Measurements from ENCODE around the gene S100A13.

GRCh38 chr1:153616917-153617311 lies 10.4 kb downstream of the S100A13 start:
- TF ChIP-seq, protein P1, sequence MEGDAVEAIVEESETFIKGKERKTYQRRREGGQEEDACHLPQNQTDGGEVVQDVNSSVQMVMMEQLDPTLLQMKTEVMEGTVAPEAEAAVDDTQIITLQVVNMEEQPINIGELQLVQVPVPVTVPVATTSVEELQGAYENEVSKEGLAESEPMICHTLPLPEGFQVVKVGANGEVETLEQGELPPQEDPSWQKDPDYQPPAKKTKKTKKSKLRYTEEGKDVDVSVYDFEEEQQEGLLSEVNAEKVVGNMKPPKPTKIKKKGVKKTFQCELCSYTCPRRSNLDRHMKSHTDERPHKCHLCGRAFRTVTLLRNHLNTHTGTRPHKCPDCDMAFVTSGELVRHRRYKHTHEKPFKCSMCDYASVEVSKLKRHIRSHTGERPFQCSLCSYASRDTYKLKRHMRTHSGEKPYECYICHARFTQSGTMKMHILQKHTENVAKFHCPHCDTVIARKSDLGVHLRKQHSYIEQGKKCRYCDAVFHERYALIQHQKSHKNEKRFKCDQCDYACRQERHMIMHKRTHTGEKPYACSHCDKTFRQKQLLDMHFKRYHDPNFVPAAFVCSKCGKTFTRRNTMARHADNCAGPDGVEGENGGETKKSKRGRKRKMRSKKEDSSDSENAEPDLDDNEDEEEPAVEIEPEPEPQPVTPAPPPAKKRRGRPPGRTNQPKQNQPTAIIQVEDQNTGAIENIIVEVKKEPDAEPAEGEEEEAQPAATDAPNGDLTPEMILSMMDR (IDR thresholded peaks at IDR 0.05; ENCODE audit: low read length), result no peak
- no peak for TF ChIP-seq EZH2 (IDR thresholded peaks at IDR 0.05; ENCODE audit: borderline replicate concordance, low read length)

All from OCI-LY1 (cell line).